AG04450 (cell line): Measurements from ENCODE around the gene F8A2. TPM values are rescaled to one million over a fixed set of nuclear protein-coding genes. Genes with fewer than 3 reads are reported as not detected.
"Not testable (repeated sequence)": the region's sequence is repeated elsewhere in the genome, so short reads cannot be mapped to it uniquely, and the experiment has no call there.

Experiments
- CTCF ChIA-PET: fragments of 300-600, 350-600 bp; formaldehyde crosslinking; extraction: SDS; loops from one replicate; lab custom pipeline; 2022; ENCODE audit warnings: antibody characterized with exemption, inconsistent platforms; lab: Charles Lee
- POLR2A ChIA-PET: fragments of 350-600 bp; formaldehyde crosslinking; extraction: SDS; loops from one replicate; lab custom pipeline; 2021; ENCODE audit warnings: antibody characterized with exemption, inconsistent platforms; lab: Yijun Ruan, JAX
- DNase-seq: peaks from one replicate; pipeline ENCODE4 v3.0.0-alpha.2; 2011; ENCODE audit warnings: low read depth, low spot score
- H3K27ac ChIP-seq: one replicate; pipeline ENCODE4 v1.5.1; 2012; ENCODE audit warnings: low read depth, low read length, control low read depth
- H3K27me3 ChIP-seq: one replicate; pipeline ENCODE4 v1.6.0; 2012; ENCODE audit warnings: low read length; ENCODE audit not compliant: control insufficient read depth, insufficient read depth
- H3K4me3 ChIP-seq: 2 replicates; pipeline ENCODE4 v1.5.1; 2011; ENCODE audit warnings: mild to moderate bottlenecking, low read depth, low read length, control low read depth
- H3K9me3 ChIP-seq: 2 replicates; pipeline ENCODE4 v1.5.1; 2012; ENCODE audit warnings: low read length; ENCODE audit not compliant: control insufficient read depth, insufficient read depth
- polyA plus RNA-seq: library from polyadenylated mRNA; depleted of rRNA; stranded (reverse); fragments of >200 nt; gene quantifications from 2 replicates; pipeline ENCODE4 v1.2.3, GENCODE V29; 2011; rRNA removed
- small RNA-seq: library from RNA; depleted of rRNA; stranded (forward); fragments of <200 nt; gene quantifications from one replicate; pipeline ENCODE3, GENCODE V24; 2012; ENCODE audit warnings: low read depth; ENCODE audit not compliant: insufficient read length
- TF ChIP-seq, protein P1 (sequence below): IDR thresholded peaks from 2 replicates; pipeline ENCODE4 v1.5.1; 2011; ENCODE audit warnings: low read depth, low read length, control low read depth, inconsistent platforms

The F8A2 gene
- polyA plus RNA-seq, 1 experiment: not detected

DNA sequence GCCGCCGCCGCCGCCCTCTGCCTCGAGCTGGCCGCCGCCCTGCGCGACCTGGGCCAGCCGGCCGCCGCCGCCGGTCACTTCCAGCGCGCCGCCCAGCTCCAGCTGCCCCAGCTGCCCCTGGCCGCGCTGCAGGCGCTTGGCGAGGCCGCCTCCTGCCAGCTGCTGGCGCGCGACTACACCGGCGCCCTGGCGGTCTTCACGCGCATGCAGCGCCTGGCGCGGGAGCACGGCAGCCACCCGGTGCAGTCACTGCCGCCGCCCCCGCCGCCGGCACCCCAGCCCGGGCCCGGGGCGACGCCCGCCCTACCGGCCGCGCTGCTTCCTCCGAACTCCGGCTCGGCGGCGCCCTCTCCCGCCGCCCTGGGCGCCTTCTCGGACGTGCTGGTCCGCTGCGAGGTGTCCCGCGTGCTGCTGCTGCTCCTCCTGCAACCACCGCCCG is 653 bp downstream of the F8A2 start:
- H3K9me3 ChIP-seq, H3K27me3 ChIP-seq, POLR2A ChIA-PET, H3K4me3 ChIP-seq, H3K27ac ChIP-seq, DNase-seq, CTCF ChIA-PET: not testable (repeated sequence)

DNA sequence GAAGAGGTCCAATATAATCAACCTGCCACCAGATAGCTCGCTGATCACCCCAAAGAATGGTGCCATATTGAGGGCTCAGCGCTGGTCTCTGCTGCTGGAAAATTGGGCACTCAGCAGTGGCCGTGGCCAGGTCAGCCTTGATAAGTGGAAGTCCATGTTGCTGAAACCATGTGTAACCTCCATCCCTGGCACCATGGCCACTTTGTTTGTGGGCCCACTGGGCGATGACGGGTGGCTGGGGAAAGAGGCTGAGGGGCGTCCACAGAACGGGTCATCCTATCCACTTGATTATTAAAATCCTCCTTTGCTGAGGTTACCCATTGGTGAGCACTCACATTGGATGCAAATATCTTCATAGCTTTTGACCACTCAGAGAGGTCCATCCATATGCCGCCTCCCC is 7.7 kb downstream of the F8A2 start:
- TF ChIP-seq, protein P1, sequence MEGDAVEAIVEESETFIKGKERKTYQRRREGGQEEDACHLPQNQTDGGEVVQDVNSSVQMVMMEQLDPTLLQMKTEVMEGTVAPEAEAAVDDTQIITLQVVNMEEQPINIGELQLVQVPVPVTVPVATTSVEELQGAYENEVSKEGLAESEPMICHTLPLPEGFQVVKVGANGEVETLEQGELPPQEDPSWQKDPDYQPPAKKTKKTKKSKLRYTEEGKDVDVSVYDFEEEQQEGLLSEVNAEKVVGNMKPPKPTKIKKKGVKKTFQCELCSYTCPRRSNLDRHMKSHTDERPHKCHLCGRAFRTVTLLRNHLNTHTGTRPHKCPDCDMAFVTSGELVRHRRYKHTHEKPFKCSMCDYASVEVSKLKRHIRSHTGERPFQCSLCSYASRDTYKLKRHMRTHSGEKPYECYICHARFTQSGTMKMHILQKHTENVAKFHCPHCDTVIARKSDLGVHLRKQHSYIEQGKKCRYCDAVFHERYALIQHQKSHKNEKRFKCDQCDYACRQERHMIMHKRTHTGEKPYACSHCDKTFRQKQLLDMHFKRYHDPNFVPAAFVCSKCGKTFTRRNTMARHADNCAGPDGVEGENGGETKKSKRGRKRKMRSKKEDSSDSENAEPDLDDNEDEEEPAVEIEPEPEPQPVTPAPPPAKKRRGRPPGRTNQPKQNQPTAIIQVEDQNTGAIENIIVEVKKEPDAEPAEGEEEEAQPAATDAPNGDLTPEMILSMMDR: no peak
- CTCF ChIA-PET: no interaction called here
- POLR2A ChIA-PET: no interaction called here
- Histone ChIP-seq H3K27me3 (no peaks in the 10 kb centered on the region), H3K9me3 (no peaks in the 10 kb centered on the region), H3K4me3 (no peak overlapping the region), H3K27ac (no peak overlapping the region)
- no peak for DNase-seq

DNA sequence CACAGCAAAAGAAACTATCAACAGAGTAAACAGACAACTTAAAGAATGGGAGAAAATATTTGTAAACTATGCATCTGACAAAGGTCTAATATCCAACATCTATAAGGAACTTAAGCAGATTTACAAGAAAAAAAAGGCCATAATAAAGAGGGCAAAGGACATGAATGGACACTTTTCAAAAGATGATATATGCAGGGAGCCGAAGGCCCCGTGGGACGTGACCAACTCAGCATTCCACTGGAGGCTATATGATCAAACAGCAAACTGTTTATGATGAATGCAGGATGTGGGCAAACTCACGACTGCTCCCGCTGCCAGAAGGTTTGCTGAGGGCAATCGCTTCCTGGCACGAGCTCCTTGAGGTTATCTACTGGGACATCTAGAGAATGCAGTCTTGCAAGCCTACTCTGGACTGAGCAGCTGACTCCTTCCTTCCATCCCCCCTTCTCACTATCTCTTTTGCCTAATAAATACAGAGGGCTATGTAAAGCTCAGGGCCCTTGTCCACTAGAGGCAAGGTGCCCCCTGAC is 12.9 kb downstream of the F8A2 start:
- DNase-seq, H3K27ac ChIP-seq, H3K27me3 ChIP-seq, POLR2A ChIA-PET, CTCF ChIA-PET, H3K4me3 ChIP-seq, H3K9me3 ChIP-seq: not testable (repeated sequence)

DNA sequence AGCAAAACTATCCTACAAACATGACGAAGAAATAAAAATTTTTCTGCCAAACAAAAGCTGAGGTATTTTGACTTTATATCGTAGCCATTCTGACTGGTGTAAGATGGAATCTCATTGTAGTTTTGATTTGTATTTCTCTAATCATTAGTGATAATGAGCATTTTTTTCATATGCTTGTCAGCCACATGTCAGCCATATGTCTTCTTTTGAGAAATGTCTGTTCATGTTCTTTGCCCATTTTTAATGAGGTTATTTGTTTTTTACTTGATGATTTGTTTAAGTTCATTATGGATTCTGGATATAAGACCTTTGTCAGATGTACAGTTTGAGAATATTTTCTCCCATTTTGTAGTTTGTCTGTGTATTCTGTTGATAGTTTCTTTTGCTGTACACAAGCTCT is 24.5 kb downstream of the F8A2 start:
- DNase-seq: no peak
- ChIA-PET CTCF (no interaction called here), POLR2A (no interaction called here)
- Histone ChIP-seq H3K27me3 (no peaks in the 10 kb centered on the region), H3K4me3 (no peak overlapping the region), H3K27ac (no peak overlapping the region), H3K9me3 (no peaks in the 10 kb centered on the region)
- TF ChIP-seq, protein P1: no peak

DNA sequence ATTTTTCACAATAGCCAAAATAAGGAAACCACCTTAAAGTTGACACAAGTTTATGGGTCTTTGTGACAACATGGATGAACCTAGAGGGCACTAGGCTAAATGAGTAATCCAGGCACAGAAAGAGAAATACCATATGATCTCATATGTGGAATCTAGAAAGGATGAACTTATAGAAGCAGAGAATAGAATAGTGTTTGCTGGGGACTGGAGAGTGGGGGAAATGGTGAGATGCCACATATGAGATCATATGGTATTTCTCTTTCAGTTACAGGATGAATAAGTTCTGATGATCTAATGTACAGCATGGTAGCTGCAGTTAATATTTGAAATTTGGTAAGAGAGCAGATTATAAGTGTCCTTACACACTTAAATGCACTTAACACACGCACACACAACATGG is 35.9 kb downstream of the F8A2 start:
- CTCF ChIA-PET: interaction anchor here (0.7 kb wide), 1 partner anchor 13 kb away, joined by 3 read pairs; no protein-coding TSS in a partner anchor
- TF ChIP-seq, protein P1: no peak
- Histone ChIP-seq H3K9me3 (no peaks in the 10 kb centered on the region), H3K27ac (no peak overlapping the region), H3K27me3 (no peaks in the 10 kb centered on the region), H3K4me3 (no peak overlapping the region)
- POLR2A ChIA-PET: no interaction called here
- DNase-seq: no peak

Small RNA genes within 50 kb of the gene (small RNA-seq; reads per million reads assigned to genes)
- not detected for gene MIR1184-2

Other genes starting within 250 kb of the F8A2 start
- 46.7 and 61.4 TPM in 2 replicates for gene VBP1, start 165.6 kb upstream of the F8A2 start, polyA plus RNA-seq
- 0.94 and 1.0 TPM in 2 replicates for gene RAB39B, start 117.6 kb upstream of the F8A2 start, polyA plus RNA-seq
- 0.55 and 1.2 TPM in 2 replicates for gene CLIC2, start 47.5 kb upstream of the F8A2 start, polyA plus RNA-seq
- gene F8A3, start 76.5 kb downstream of the F8A2 start, polyA plus RNA-seq: 3.9 and 6.5 TPM in 2 replicates
- 0.66 and 0.69 TPM in 2 replicates for gene SPRY3, start 230.5 kb downstream of the F8A2 start, polyA plus RNA-seq
- gene TMLHE, start 230.9 kb downstream of the F8A2 start, polyA plus RNA-seq: 23.0 and 24.6 TPM in 2 replicates